ENCODE data around the gene CKM. TPM values are rescaled to one million over a fixed set of nuclear protein-coding genes. Genes with fewer than 3 reads are reported as not detected.

Gene CKM
- total RNA-seq, 3 donors from 2014 or later, result 1.1 to 2.0 (median 1.6) TPM

DNA sequence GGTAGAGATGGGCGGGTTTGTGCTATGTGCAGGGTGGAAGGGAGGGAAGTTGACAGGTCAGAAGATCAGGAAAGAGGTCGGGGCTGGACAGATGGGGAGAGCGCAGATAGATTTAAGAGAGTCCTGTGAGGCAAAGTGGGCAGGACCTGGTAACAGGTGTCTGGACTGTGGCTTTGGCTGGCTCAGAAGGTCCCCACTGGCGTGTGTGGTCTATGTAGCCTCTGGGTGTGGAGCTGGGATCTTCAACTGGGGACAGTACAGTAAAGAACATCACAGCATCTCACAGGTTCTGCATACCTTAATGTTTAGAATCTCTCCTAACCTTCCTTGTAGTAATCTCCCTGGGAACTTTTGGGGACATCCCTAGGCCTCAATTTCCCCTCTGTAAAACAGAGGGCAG is 17.7 kb downstream of the CKM start:
- no peaks in the 10 kb centered on the region for H3K36me3 ChIP-seq (ENCODE audit: low read depth)
- ATAC-seq (no peak), DNase-seq (no peak)
- intact Hi-C loops (cut with DNase I, micrococcal nuclease), result no loop called here
- no peaks in the 10 kb centered on the region for H3K9me3 ChIP-seq
- TF ChIP-seq, protein P1, sequence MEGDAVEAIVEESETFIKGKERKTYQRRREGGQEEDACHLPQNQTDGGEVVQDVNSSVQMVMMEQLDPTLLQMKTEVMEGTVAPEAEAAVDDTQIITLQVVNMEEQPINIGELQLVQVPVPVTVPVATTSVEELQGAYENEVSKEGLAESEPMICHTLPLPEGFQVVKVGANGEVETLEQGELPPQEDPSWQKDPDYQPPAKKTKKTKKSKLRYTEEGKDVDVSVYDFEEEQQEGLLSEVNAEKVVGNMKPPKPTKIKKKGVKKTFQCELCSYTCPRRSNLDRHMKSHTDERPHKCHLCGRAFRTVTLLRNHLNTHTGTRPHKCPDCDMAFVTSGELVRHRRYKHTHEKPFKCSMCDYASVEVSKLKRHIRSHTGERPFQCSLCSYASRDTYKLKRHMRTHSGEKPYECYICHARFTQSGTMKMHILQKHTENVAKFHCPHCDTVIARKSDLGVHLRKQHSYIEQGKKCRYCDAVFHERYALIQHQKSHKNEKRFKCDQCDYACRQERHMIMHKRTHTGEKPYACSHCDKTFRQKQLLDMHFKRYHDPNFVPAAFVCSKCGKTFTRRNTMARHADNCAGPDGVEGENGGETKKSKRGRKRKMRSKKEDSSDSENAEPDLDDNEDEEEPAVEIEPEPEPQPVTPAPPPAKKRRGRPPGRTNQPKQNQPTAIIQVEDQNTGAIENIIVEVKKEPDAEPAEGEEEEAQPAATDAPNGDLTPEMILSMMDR (IDR thresholded peaks at IDR 0.05), result no peak
- H3K4me3 ChIP-seq, result no peak overlapping the region
- no peaks in the 10 kb centered on the region for H3K4me1 ChIP-seq (ENCODE audit: low read depth)

DNA sequence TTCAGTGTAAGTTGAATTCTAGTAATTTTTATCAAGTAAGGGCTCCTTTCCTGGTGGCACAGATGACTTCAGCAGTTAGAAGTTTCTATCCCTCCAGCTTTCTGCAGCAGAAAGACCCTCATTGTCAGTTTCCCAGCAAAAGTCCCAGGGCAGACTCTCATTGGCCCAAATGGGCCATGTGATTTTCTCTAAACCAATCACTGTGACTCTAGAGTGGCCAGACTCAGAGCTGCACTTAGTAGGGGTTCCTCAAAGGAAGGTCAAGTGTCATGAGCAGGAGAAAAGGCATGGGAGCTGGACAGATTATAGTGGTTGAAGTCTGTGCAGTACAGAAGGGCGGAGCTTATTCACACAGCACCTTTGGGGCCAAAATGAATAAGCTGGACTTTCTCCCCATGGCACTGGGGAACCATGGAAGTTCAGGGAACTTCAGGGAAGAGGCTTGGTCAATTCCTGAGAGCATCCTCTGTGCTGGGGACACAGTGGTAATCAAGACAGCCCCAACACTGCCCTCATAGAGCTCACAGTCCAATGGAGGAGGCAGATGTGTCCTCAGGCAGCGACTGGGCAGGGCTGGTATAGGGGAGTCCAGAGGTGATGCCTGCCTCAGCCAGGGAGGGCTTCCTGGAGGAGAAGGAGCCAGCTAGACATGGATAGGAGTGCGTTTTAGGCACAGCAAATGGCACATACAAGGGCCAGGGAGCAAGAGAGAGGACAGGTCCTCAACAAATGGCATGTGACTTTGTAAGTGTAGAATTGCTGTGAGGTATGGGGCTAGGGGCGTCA is 18.3 kb downstream of the CKM start:
- no peak overlapping the region for H3K4me3 ChIP-seq
- H3K9me3 ChIP-seq, result no peaks in the 10 kb centered on the region
- no peaks in the 10 kb centered on the region for H3K4me1 ChIP-seq (ENCODE audit: low read depth)
- ATAC-seq, result no peak
- intact Hi-C loops (cut with DNase I, micrococcal nuclease), result no loop called here
- TF ChIP-seq, protein P1 (IDR thresholded peaks at IDR 0.05), result no peak
- no peak for DNase-seq
- H3K36me3 ChIP-seq (ENCODE audit: low read depth), result no peaks in the 10 kb centered on the region

DNA sequence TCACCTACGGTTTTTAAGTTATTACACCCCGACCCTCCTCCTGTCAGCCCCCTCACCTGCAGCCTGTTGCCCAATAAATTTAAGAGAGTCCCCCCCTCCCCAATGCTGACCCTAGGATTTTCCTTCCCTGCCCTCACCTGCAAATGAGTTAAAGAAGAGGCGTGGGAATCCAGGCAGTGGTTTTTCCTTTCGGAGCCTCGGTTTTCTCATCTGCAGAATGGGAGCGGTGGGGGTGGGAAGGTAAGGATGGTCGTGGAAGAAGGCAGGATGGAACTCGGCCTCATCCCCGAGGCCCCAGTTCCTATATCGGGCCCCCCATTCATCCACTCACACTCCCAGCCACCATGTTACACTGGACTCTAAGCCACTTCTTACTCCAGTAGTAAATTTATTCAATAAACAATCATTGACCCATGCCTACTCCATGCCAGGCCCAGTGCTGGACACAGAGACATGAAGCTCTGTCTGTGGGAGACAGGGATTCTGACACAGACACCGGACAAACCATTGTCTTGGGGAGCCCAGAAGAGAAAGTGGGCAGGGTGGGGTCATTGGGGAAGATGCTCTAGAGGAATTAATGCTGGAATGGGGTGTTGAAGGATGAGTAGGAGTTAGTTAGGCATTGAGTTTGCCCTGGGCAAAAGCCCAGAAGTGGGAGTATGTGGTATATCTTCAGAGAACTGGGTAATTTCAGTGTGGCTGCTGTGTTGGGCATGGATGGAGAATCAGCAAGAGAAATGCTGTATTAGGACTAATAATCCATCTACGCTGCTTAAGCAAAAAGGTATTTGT is 19.2 kb downstream of the CKM start:
- Histone ChIP-seq H3K9me3 (no peaks in the 10 kb centered on the region), H3K4me3 (no peak overlapping the region), H3K4me1 (ENCODE audit: low read depth) (no peaks in the 10 kb centered on the region), H3K36me3 (ENCODE audit: low read depth) (no peaks in the 10 kb centered on the region)
- intact Hi-C loops (cut with DNase I, micrococcal nuclease), result no loop called here
- DNase-seq (no peak), ATAC-seq (no peak)
- TF ChIP-seq, protein P1 (IDR thresholded peaks at IDR 0.05), result no peak

DNA sequence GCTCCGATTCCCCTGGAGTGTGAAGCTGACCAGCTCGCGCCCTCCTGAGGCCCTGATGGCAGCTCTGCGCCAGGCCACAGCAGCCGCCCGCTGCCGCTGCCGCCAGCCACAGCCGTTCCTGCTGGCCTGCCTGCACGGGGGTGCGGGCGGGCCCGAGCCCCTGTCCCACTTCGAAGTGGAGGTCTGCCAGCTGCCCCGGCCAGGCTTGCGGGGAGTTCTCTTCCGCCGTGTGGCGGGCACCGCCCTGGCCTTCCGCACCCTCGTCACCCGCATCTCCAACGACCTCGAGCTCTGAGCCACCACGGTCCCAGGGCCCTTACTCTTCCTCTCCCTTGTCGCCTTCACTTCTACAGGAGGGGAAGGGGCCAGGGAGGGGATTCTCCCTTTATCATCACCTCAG is 20.3 kb downstream of the CKM start:
- intact Hi-C loops (cut with DNase I, micrococcal nuclease), result no loop called here
- no peak for DNase-seq
- Histone ChIP-seq H3K36me3 (ENCODE audit: low read depth) (no peaks in the 10 kb centered on the region), H3K9me3 (no peaks in the 10 kb centered on the region), H3K4me1 (ENCODE audit: low read depth) (no peaks in the 10 kb centered on the region), H3K4me3 (no peak overlapping the region)
- no peak for ATAC-seq
- TF ChIP-seq, protein P1 (IDR thresholded peaks at IDR 0.05), result no peak

DNA sequence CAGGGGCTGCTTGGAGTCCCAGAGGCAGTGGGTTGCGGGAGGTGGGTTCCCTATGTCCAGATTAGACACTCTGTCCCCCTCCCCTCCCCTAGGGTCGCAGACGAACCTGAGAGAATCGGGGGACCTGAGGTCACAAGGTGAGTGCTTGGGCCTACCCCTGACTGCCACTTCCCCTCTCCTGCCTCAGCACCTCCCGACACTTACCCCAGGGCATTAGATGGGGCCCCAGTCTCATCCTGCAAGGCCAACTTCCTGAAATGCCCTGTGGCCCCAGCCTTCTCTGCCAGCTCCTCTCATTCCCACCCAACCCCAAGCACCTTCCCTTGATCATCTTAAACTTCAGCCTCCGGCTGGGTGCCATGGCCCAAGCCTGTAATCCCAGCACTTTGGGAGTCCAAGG is 23.0 kb downstream of the CKM start:
- TF ChIP-seq, protein P1 (IDR thresholded peaks at IDR 0.05), result no peak
- Histone ChIP-seq H3K9me3 (no peaks in the 10 kb centered on the region), H3K4me1 (ENCODE audit: low read depth) (no peaks in the 10 kb centered on the region), H3K36me3 (ENCODE audit: low read depth) (no peaks in the 10 kb centered on the region), H3K4me3 (no peak overlapping the region)
- DNase-seq, result no peak
- intact Hi-C loops (cut with DNase I, micrococcal nuclease), result no loop called here
- no peak for ATAC-seq
